HG02981 (cell line): ENCODE measurements around the gene CLIP4.

Experiments used
- ATAC-seq: cut with Tn5 transposase; IDR thresholded peaks from one replicate; pipeline ENCODE4 v1.9.1; 2021; ENCODE audit warnings: mild to moderate bottlenecking, moderate library complexity; ENCODE audit not compliant: unreplicated experiment

Gene CLIP4

GRCh38 chr2:29130295-29130694 lies 15.1 kb downstream of the CLIP4 start:
- ATAC-seq, result peak; percentile 53

- no peak for ATAC-seq
Measured at GRCh38 chr2:29134933-29135332, 19.7 kb downstream of the CLIP4 start.

GRCh38 chr2:29139152-29139551 lies 23.9 kb downstream of the CLIP4 start:
- no peak for ATAC-seq

- no peak for ATAC-seq
Measured at GRCh38 chr2:29139731-29140130, 24.5 kb downstream of the CLIP4 start.

- ATAC-seq, result no peak
Measured at GRCh38 chr2:29143657-29144056, 28.4 kb downstream of the CLIP4 start.

- ATAC-seq, result no peak
Measured at GRCh38 chr2:29146197-29146596, 31.0 kb downstream of the CLIP4 start.

GRCh38 chr2:29147963-29148362 lies 32.7 kb downstream of the CLIP4 start:
- no peak for ATAC-seq

- ATAC-seq, result no peak
Measured at GRCh38 chr2:29154610-29155009, 39.4 kb downstream of the CLIP4 start.

- ATAC-seq, result no peak
Measured at GRCh38 chr2:29155578-29155977, 40.4 kb downstream of the CLIP4 start.

GRCh38 chr2:29157131-29157530 lies 41.9 kb downstream of the CLIP4 start:
- no peak for ATAC-seq

GRCh38 chr2:29159125-29159524 lies 43.9 kb downstream of the CLIP4 start:
- no peak for ATAC-seq

- no peak for ATAC-seq
Measured at GRCh38 chr2:29160184-29160583, 45.0 kb downstream of the CLIP4 start.

- ATAC-seq, result no peak
Measured at GRCh38 chr2:29162204-29162928, 47.2 kb downstream of the CLIP4 start.

GRCh38 chr2:29164091-29164846 lies 49.1 kb downstream of the CLIP4 start:
- no peak for ATAC-seq

- ATAC-seq, result no peak
Measured at GRCh38 chr2:29165362-29166241, 50.4 kb downstream of the CLIP4 start.

GRCh38 chr2:29166242-29167039 lies 51.2 kb downstream of the CLIP4 start:
- ATAC-seq, result no peak

- no peak for ATAC-seq
Measured at GRCh38 chr2:29174937-29175336, 59.7 kb downstream of the CLIP4 start.

GRCh38 chr2:29175338-29175737 lies 60.1 kb downstream of the CLIP4 start:
- ATAC-seq, result no peak

- no peak for ATAC-seq
Measured at GRCh38 chr2:29182334-29182733, 67.1 kb downstream of the CLIP4 start.

- ATAC-seq, result no peak
Measured at GRCh38 chr2:29182920-29183319, 67.7 kb downstream of the CLIP4 start.

GRCh38 chr2:29184531-29184930 lies 69.3 kb downstream of the CLIP4 start:
- no peak for ATAC-seq
